ENCODE measurements around the gene NT5C3B. TPM values are rescaled to one million over a fixed set of nuclear protein-coding genes. Genes with fewer than 3 reads are reported as not detected.
A peak's percentile ranks its signal among the peaks of the same experiment; 100 is the strongest.

Gene NT5C3B
- total RNA-seq, 2 experiments from 2014 or later, result 25.7 to 29.7 TPM

DNA sequence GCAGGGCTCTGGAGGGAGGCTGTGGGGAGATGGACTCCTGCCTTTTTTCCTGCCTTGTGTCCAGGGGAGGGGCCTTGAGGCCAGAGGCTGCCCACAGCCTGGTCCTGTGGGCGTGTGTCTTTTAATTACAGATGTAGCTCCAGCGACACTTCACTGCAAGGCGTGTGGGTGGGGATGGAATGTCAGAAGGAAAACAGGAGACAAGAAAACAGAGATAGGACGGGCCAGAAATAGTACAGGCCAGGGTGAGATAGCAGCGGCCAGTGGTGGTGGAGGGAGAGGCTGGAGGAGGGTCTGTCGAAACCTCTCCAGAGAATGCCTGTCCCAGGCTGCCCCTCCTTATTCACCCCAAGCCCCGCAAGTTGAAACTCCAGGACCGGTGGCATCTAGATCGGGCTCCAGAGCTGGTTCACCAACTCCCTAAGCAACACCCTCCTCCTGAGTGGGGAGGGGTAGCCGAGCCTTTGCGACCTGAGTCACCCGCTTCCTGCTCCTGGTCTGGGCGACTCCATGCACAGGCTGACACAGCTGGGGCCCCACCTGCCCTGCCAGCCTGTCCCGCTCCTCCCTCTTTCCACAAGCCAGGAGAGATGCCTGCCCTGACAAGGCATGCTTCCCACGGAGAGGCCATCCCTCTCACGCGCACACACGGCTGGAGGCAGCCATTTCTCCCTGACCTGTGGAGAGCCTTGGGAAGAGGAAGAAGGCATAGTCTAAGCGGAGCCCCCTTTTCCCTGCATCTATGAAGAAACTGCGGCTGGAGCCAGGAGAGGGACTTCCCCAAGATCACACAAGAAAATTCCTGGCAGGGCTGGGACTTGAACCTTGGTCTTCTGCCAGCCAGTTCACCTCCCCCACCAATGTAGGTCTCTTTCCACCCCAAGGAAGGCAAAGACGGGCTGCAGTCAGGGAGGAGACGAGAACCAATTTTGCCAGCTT lies 42.9 kb downstream of the NT5C3B start:
- Histone ChIP-seq H3K4me1 (ENCODE audit: insufficient read depth, low read length) (no peaks in the 10 kb centered on the region), H3K27me3 (ENCODE audit: control insufficient read depth in 1 of 2, insufficient read depth in 2 of 2, low read length in 2 of 2) (no peaks in the 10 kb centered on the region), H3K27ac (ENCODE audit: low read depth in 1 of 2, low read length in 2 of 2) (no peak overlapping the region), H3K36me3 (ENCODE audit: insufficient read depth, low read length) (no peaks in the 10 kb centered on the region), H3K4me3 (ENCODE audit: low read length) (no peak overlapping the region), H3K9me3 (ENCODE audit: control insufficient read depth in 1 of 2, insufficient read depth in 1 of 2, low read length in 2 of 2) (no peaks in the 10 kb centered on the region)
- Mint-ChIP-seq H3K4me1 (ENCODE audit: low read depth) (peaks cover 20% of the 10 kb centered on the region), H3K27ac (no peak overlapping the region), H3K36me3 (ENCODE audit: low read depth) (no peaks in the 10 kb centered on the region), H3K9me3 (no peaks in the 10 kb centered on the region), H3K4me3 (no peak overlapping the region), H3K27me3 (no peaks in the 10 kb centered on the region)
- intact Hi-C loops (cut with DNase I, micrococcal nuclease), result no loop called here
- DNase-seq (peak in 1 of 14 experiments; percentile 27), ATAC-seq (ENCODE audit: poor library complexity) (no peak)
- ChIA-PET CTCF (no interaction called here), POLR2A (no interaction called here)
- TF ChIP-seq, protein P1, sequence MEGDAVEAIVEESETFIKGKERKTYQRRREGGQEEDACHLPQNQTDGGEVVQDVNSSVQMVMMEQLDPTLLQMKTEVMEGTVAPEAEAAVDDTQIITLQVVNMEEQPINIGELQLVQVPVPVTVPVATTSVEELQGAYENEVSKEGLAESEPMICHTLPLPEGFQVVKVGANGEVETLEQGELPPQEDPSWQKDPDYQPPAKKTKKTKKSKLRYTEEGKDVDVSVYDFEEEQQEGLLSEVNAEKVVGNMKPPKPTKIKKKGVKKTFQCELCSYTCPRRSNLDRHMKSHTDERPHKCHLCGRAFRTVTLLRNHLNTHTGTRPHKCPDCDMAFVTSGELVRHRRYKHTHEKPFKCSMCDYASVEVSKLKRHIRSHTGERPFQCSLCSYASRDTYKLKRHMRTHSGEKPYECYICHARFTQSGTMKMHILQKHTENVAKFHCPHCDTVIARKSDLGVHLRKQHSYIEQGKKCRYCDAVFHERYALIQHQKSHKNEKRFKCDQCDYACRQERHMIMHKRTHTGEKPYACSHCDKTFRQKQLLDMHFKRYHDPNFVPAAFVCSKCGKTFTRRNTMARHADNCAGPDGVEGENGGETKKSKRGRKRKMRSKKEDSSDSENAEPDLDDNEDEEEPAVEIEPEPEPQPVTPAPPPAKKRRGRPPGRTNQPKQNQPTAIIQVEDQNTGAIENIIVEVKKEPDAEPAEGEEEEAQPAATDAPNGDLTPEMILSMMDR (IDR thresholded peaks at IDR 0.05), result no peak

DNA sequence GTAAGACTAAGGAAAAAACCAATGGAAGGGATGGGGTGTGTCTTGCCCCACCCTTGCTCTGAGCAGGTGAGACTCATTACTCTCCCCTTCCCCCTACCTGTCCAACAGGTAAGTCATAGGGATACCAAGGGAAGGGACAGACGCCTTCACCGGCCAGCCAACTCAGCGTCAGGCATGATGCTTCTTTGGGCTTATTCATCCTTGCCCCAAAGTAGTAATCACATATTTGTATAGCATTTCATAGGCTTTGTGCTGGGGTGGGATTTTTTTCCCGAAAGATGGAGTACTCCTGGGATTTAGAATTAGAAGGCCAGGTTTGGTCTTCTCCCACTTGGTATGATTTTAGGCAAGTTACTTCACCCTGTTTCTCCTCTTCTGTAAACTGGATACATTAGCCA lies 49.0 kb downstream of the NT5C3B start:
- Histone ChIP-seq H3K27me3 (ENCODE audit: control insufficient read depth in 1 of 2, insufficient read depth in 2 of 2, low read length in 2 of 2) (peaks cover 22 to 28% of the 10 kb centered on the region in 2 experiments), H3K36me3 (ENCODE audit: insufficient read depth, low read length) (no peaks in the 10 kb centered on the region), H3K27ac (ENCODE audit: low read depth in 1 of 2, low read length in 2 of 2) (no peak overlapping the region), H3K4me1 (ENCODE audit: insufficient read depth, low read length) (peaks cover 24% of the 10 kb centered on the region), H3K4me3 (ENCODE audit: low read length) (no peak overlapping the region), H3K9me3 (ENCODE audit: control insufficient read depth in 1 of 2, insufficient read depth in 1 of 2, low read length in 2 of 2) (peaks cover 0 to 5% of the 10 kb centered on the region in 2 experiments)
- DNase-seq (no peak), ATAC-seq (ENCODE audit: poor library complexity) (no peak)
- Mint-ChIP-seq H3K27me3 (peaks cover 32% of the 10 kb centered on the region), H3K27ac (no peak overlapping the region), H3K36me3 (ENCODE audit: low read depth) (no peaks in the 10 kb centered on the region), H3K4me1 (ENCODE audit: low read depth) (peaks cover 37% of the 10 kb centered on the region), H3K9me3 (no peaks in the 10 kb centered on the region), H3K4me3 (peak overlapping the region; percentile 90)
- ChIA-PET POLR2A (interaction anchor here (1.0 to 1.9 kb wide), 3 partner anchors 24 to 99 kb away, joined by 3 to 8 read pairs (median 7); partner anchors contain the start of gene EIF1), CTCF (interaction anchor here (2.3 kb wide), 1 partner anchor 15 kb away, joined by 11 read pairs; no protein-coding TSS in a partner anchor)
- intact Hi-C loops (cut with DNase I, micrococcal nuclease), result loop anchor here in 1 of 2 experiments (5.0 kb wide), 1 partner anchor 50 kb away; no protein-coding TSS in a partner anchor
- TF ChIP-seq, protein P1 (IDR thresholded peaks at IDR 0.05), result no peak

- Histone ChIP-seq H3K36me3 (ENCODE audit: insufficient read depth, low read length) (no peaks in the 10 kb centered on the region), H3K9me3 (ENCODE audit: control insufficient read depth in 1 of 2, insufficient read depth in 1 of 2, low read length in 2 of 2) (peaks cover 0 to 5% of the 10 kb centered on the region in 2 experiments), H3K27me3 (ENCODE audit: control insufficient read depth in 1 of 2, insufficient read depth in 2 of 2, low read length in 2 of 2) (peaks cover 22 to 29% of the 10 kb centered on the region in 2 experiments), H3K4me3 (ENCODE audit: low read length) (peak within 1 kb of the TSS; percentile 53), H3K27ac (ENCODE audit: low read depth in 1 of 2, low read length in 2 of 2) (no peak within 1 kb of the TSS), H3K4me1 (ENCODE audit: insufficient read depth, low read length) (peaks cover 24% of the 10 kb centered on the region)
- intact Hi-C loops (cut with DNase I, micrococcal nuclease), result loop anchor here in 1 of 2 experiments (5.0 kb wide), 1 partner anchor 49 kb away; no protein-coding TSS in a partner anchor
- Mint-ChIP-seq H3K36me3 (ENCODE audit: low read depth) (no peaks in the 10 kb centered on the region), H3K27me3 (peaks cover 38% of the 10 kb centered on the region), H3K27ac (no peak within 1 kb of the TSS), H3K4me3 (peak within 1 kb of the TSS; percentile 90), H3K4me1 (ENCODE audit: low read depth) (peaks cover 37% of the 10 kb centered on the region), H3K9me3 (no peaks in the 10 kb centered on the region)
- DNase-seq, result peak; percentile 74 to 94 (median 85)
- POLR2A ChIA-PET, result interaction anchor here (1.0 to 1.9 kb wide), 3 partner anchors 25 to 98 kb away, joined by 3 to 8 read pairs (median 7); partner anchors contain the start of gene EIF1
- ATAC-seq (ENCODE audit: poor library complexity), result peak; percentile 95
- CTCF ChIA-PET, result interaction anchor here (0.9 to 2.3 kb wide), 2 partner anchors 15 to 25 kb away, joined by 3 to 11 read pairs; partner anchors contain the start of gene P3H4
- TF ChIP-seq, protein P1 (IDR thresholded peaks at IDR 0.05), result no peak
Observed at GRCh38 chr17:41786227-41787020, 49.6 kb downstream of the NT5C3B start, which contains the start of gene JUP. Gene JUP (minus strand): TSS chr17:41786711. CDS start chr17:41771854, 14,857 bp downstream.
